HL-60 (cell line): Measurements from ENCODE around the gene SLC6A6.

Source experiments
- DNase-seq, 2 experiments: peaks; one replicate each; pipeline ENCODE4 v3.0.0-alpha.2; 2010 to 2020; ENCODE audit warnings: low read depth in 1 of 2, low spot score in 1 of 2
- H3K27ac ChIP-seq: fragments of 250-450 bp; sonication (Bioruptor Pico); replicated peaks from 2 replicates; pipeline ENCODE4 v1.5.1; 2020; ENCODE audit warnings: mild to moderate bottlenecking, moderate library complexity
- H3K27me3 ChIP-seq: fragments of 250-450 bp; sonication (Bioruptor Pico); 2 replicates; pipeline ENCODE4 v1.5.1; 2021; ENCODE audit warnings: mild to moderate bottlenecking, moderate library complexity; ENCODE audit not compliant: insufficient read depth, poor library complexity, severe bottlenecking
- H3K4me3 ChIP-seq: replicated peaks from 2 replicates; pipeline ENCODE4 v1.5.1; 2011; ENCODE audit warnings: mild to moderate bottlenecking, control low read depth, low read length; ENCODE audit not compliant: insufficient read depth
- CTCF ChIP-seq: IDR thresholded peaks from one replicate; pipeline ENCODE4 v1.5.1; 2011; ENCODE audit warnings: low read length, control low read depth, inconsistent platforms; ENCODE audit not compliant: insufficient read depth
- GABPA ChIP-seq: IDR thresholded peaks from 2 replicates; pipeline ENCODE4 v1.6.1; 2012; ENCODE audit warnings: low read depth
- POLR2AphosphoS5 ChIP-seq: IDR thresholded peaks from 2 replicates; pipeline ENCODE4 v1.6.1; 2012; ENCODE audit warnings: low read depth
- REST ChIP-seq: IDR thresholded peaks from 2 replicates; pipeline ENCODE4 v1.6.1; 2012; ENCODE audit warnings: low read depth; ENCODE audit not compliant: insufficient replicate concordance
- SPI1 ChIP-seq: IDR thresholded peaks from 2 replicates; pipeline ENCODE4 v1.6.1; 2012; ENCODE audit warnings: low read depth, mild to moderate bottlenecking, borderline replicate concordance

SLC6A6 gene

GRCh38 chr3:14391033-14391432, 11.4 kb upstream of the SLC6A6 start:
- H3K27ac ChIP-seq: peak overlapping the region; percentile 2; the same call in 1 of the 2 replicates
- H3K27me3 ChIP-seq: no peaks in the 10 kb centered on the region
- TF ChIP-seq REST: no peak
- peak; percentile 63; the same call in 1 of the 2 replicates for TF ChIP-seq POLR2AphosphoS5
- TF ChIP-seq GABPA: no peak
- H3K4me3 ChIP-seq: no peak overlapping the region
- peak in 1 of 2 experiments; percentile 81 for DNase-seq

GRCh38 chr3:14392231-14392630, 10.2 kb upstream of the SLC6A6 start:
- Histone ChIP-seq H3K4me3 (no peak overlapping the region), H3K27ac (no peak overlapping the region), H3K27me3 (no peaks in the 10 kb centered on the region)
- no peak for DNase-seq
- TF ChIP-seq SPI1 (no peak), GABPA (no peak), POLR2AphosphoS5 (no peak), REST (no peak), CTCF (no peak)

GRCh38 chr3:14392803-14393319, 9.5 kb upstream of the SLC6A6 start:
- TF ChIP-seq POLR2AphosphoS5: no peak
- TF ChIP-seq CTCF: no peak
- no peak for TF ChIP-seq REST
- no peak for TF ChIP-seq GABPA
- TF ChIP-seq SPI1: no peak
- Histone ChIP-seq H3K4me3 (no peak overlapping the region), H3K27ac (no peak overlapping the region), H3K27me3 (no peaks in the 10 kb centered on the region)
- no peak for DNase-seq
